Lung (tissue), 12 donors: ENCODE measurements around the gene MAGOH. TPM values are rescaled to one million over a fixed set of nuclear protein-coding genes. Genes with fewer than 3 reads are reported as not detected.

Source experiments
- ATAC-seq: fragments of 200-7000 bp; cut with Tn5 transposase; one replicate; pipeline ENCODE4 v1.9.1; 2020; ENCODE audit warnings: moderate number of reproducible peaks; ENCODE audit not compliant: insufficient read depth, low FRiP score
- DNase-seq, 3 donors: peaks; one replicate each; pipeline ENCODE4 v3.0.0-alpha.2; 2013 to 2017
- H3K27ac ChIP-seq, 2 donors: one replicate each; pipeline ENCODE4 v1.5.1; 2013; ENCODE audit warnings: mild to moderate bottlenecking in 2 of 2, moderate library complexity in 2 of 2, control low read depth in 1 of 2, inconsistent platforms in 1 of 2, low read depth in 1 of 2, low read length in 1 of 2
- H3K27me3 ChIP-seq, 3 donors: one replicate each; pipeline ENCODE4 v1.5.1; 2013; ENCODE audit warnings: low read length in 2 of 3; ENCODE audit not compliant: control insufficient read depth in 3 of 3, insufficient read depth in 3 of 3
- H3K36me3 ChIP-seq, 4 donors: one replicate each; pipeline ENCODE4 v1.5.1; 2013; ENCODE audit warnings: low read length in 4 of 4, mild to moderate bottlenecking in 1 of 4, moderate library complexity in 1 of 4; ENCODE audit not compliant: control insufficient read depth in 4 of 4, insufficient read depth in 4 of 4
- H3K4me1 ChIP-seq, 5 donors: one replicate each; pipeline ENCODE4 v1.5.1; 2013; ENCODE audit warnings: low read length in 5 of 5, mild to moderate bottlenecking in 2 of 5, moderate library complexity in 1 of 5; ENCODE audit not compliant: control insufficient read depth in 5 of 5, insufficient read depth in 5 of 5
- H3K4me3 ChIP-seq: one replicate; pipeline ENCODE4 v1.5.1; 2013; ENCODE audit warnings: mild to moderate bottlenecking, control low read depth, moderate library complexity
- H3K9ac ChIP-seq, 2 donors: one replicate each; pipeline ENCODE4 v1.5.1; 2013; ENCODE audit warnings: low read length in 2 of 2, control low read depth in 1 of 2; ENCODE audit not compliant: insufficient read depth in 1 of 2
- H3K9me3 ChIP-seq, 4 donors: one replicate each; pipeline ENCODE4 v1.5.1; 2013; ENCODE audit warnings: low read length in 3 of 4, mild to moderate bottlenecking in 1 of 4, moderate library complexity in 1 of 4; ENCODE audit not compliant: control insufficient read depth in 4 of 4, insufficient read depth in 3 of 4
- CTCF ChIP-seq: IDR thresholded peaks from 2 replicates; pipeline ENCODE4 v1.5.1; 2012; ENCODE audit warnings: mild to moderate bottlenecking; ENCODE audit errors: control extremely low read depth, extremely low read depth
- WGBS, 2 donors: extraction: QIAGEN DNeasy Blood & Tissue Kit; methylation state at CpG; one replicate each; pipeline ENCODE4 v1.1.7; 2013; 5-methylcytosine and 5-hydroxymethylcytosine counted together
- polyA plus RNA-seq, 2 donors: library from polyadenylated mRNA; stranded (reverse); fragments of 200-250 nt; gene quantifications; one replicate each; pipeline ENCODE4 v1.2.1, GENCODE V29; 2013
- total RNA-seq, 2 donors: library from RNA; depleted of rRNA in 1 of 2; stranded (reverse); fragments of >200 nt in 1 of 2; gene quantifications; one replicate each; pipeline ENCODE4 v1.2.1, GENCODE V29; 2014 to 2021
- donor health status: control.
- donor health status: control.
- donor health status: Bipolar disorder and iron deficiency.
- donor health status: healthy.
- donor health status: DM: yes; HTN: yes; CAD: no.

The MAGOH gene
- total and polyA plus RNA-seq, 4 donors, result 33.0 to 141 (median 58.5) TPM

GRCh38 chr1:53264048-53264447, 25.7 kb upstream of the MAGOH start:
- Histone ChIP-seq H3K36me3 (peaks cover 0 to 11% (median 3%) of the 10 kb centered on the region in 4 donors), H3K27ac (no peak overlapping the region), H3K9ac (no peak overlapping the region), H3K4me3 (no peak overlapping the region), H3K4me1 (no peaks in the 10 kb centered on the region), H3K9me3 (no peaks in the 10 kb centered on the region), H3K27me3 (no peaks in the 10 kb centered on the region)
- TF ChIP-seq CTCF, result no peak
- WGBS, 2 donors, result 97 to 99% methylated on average over 11 of the region's 11 CpGs
- no peak for ATAC-seq
- DNase-seq, result no peak

GRCh38 chr1:53262000-53262399, 23.7 kb upstream of the MAGOH start:
- no peak for DNase-seq
- no peaks in the 10 kb centered on the region for H3K9me3 ChIP-seq
- no peak overlapping the region for H3K4me3 ChIP-seq
- H3K27ac ChIP-seq, result no peak overlapping the region
- H3K9ac ChIP-seq, result no peak overlapping the region
- H3K36me3 ChIP-seq, result peaks cover 0 to 11% (median 3%) of the 10 kb centered on the region in 4 donors
- ATAC-seq, result no peak
- H3K27me3 ChIP-seq, result no peaks in the 10 kb centered on the region
- peaks cover 0 to 4% (median 0%) of the 10 kb centered on the region in 5 donors for H3K4me1 ChIP-seq
- WGBS, 2 donors, result 94 to 98% methylated on average over 3 of the region's 3 CpGs
- TF ChIP-seq CTCF, result no peak

- ATAC-seq (no peak), DNase-seq (no peak)
- 88 to 92% methylated on average over 4 of the region's 4 CpGs for WGBS, 2 donors
- H3K4me3 ChIP-seq, result no peak overlapping the region
- no peaks in the 10 kb centered on the region for H3K27me3 ChIP-seq
- peaks cover 0 to 8% (median 0%) of the 10 kb centered on the region in 5 donors for H3K4me1 ChIP-seq
- peaks cover 0 to 13% (median 3%) of the 10 kb centered on the region in 4 donors for H3K36me3 ChIP-seq
- no peak for TF ChIP-seq CTCF
- H3K27ac ChIP-seq, result no peak overlapping the region
- no peaks in the 10 kb centered on the region for H3K9me3 ChIP-seq
- H3K9ac ChIP-seq, result no peak overlapping the region
Measured at GRCh38 chr1:53260631-53261247, 22.4 kb upstream of the MAGOH start.

- no peak overlapping the region for H3K4me3 ChIP-seq
- H3K36me3 ChIP-seq, result peaks cover 0 to 13% (median 3%) of the 10 kb centered on the region in 4 donors
- H3K4me1 ChIP-seq, result peaks cover 0 to 8% (median 0%) of the 10 kb centered on the region in 5 donors
- no peak for TF ChIP-seq CTCF
- no peaks in the 10 kb centered on the region for H3K9me3 ChIP-seq
- ATAC-seq (no peak), DNase-seq (no peak)
- no peaks in the 10 kb centered on the region for H3K27me3 ChIP-seq
- no peak overlapping the region for H3K9ac ChIP-seq
- no peak overlapping the region for H3K27ac ChIP-seq
- WGBS, 2 donors, result 97% methylated on average over 2 of the region's 2 CpGs
Measured at GRCh38 chr1:53259932-53260331, 21.6 kb upstream of the MAGOH start.
